Skin of body (tissue), 2 donors: ENCODE results near the gene SRRM1. TPM values are rescaled to one million over a fixed set of nuclear protein-coding genes. Genes with fewer than 3 reads are reported as not detected.
"Not testable (repeated sequence)": the region's sequence is repeated elsewhere in the genome, so short reads cannot be mapped to it uniquely, and the experiment has no call there.

Experiments
- DNase-seq: peaks from one replicate; lab custom pipeline; 2025; lab: John Stamatoyannopoulos, UW
- total RNA-seq: library from RNA; depleted of rRNA; stranded (reverse); fragments of >200 nt; gene quantifications from one replicate; pipeline ENCODE4 v1.2.3, GENCODE V29; 2014

Gene SRRM1
- total RNA-seq, 1 donor from 2014 or later: 64.9 TPM

- no peak for DNase-seq
Observed at GRCh38 chr1:24644100-24644384, 940 bp downstream of the SRRM1 start.

GRCh38 chr1:24648919-24649318 lies 5.8 kb downstream of the SRRM1 start:
- DNase-seq: no peak

DNA sequence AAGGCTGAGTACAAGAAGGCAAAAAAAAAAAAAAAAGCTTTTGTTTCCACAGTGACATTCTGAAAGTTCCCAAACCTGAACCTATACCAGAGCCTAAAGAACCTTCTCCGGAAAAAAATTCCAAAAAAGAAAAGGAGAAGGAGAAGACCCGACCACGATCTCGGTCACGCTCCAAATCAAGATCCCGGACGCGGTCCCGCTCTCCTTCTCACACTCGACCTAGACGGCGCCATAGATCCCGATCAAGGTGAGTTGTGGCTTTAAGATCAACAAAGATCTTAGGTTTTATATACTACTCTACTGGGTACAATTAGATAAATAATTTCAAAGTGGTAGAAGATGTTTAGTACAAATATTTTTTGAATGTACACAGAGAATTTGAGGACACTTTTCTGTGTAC lies 9.3 kb downstream of the SRRM1 start:
- no peak for DNase-seq

- no peak for DNase-seq
Observed at GRCh38 chr1:24654010-24654409, 10.9 kb downstream of the SRRM1 start.

- no peak for DNase-seq
Observed at GRCh38 chr1:24656046-24656445, 12.9 kb downstream of the SRRM1 start.

DNA sequence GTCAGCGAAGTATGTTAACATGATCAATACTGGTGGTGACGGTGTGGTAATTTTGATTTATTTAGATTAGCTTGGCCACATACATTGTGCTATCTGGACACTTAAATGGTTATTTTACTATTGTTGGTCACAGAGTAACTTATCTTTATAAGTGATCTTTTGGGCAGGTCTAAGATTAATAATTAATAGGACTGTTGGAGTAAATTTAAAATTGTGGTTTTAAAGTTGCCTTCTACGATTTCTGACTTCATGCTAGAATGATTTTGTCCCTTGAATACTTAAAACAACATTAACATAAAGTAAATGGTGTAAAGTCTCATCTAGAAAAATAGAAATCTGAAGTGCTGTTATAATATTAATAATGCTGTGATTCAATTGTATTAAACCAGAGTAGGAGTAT lies 14.7 kb downstream of the SRRM1 start:
- no peak for DNase-seq

- no peak for DNase-seq
Observed at GRCh38 chr1:24659166-24659904, 16.2 kb downstream of the SRRM1 start.

GRCh38 chr1:24659993-24660665 lies 17.0 kb downstream of the SRRM1 start:
- DNase-seq: no peak

GRCh38 chr1:24664507-24665033 lies 21.5 kb downstream of the SRRM1 start:
- DNase-seq: no peak

- no peak for DNase-seq
Observed at GRCh38 chr1:24666794-24667193, 23.7 kb downstream of the SRRM1 start.

- not testable (repeated sequence) for DNase-seq
Observed at GRCh38 chr1:24671372-24671771, 28.3 kb downstream of the SRRM1 start.

DNA sequence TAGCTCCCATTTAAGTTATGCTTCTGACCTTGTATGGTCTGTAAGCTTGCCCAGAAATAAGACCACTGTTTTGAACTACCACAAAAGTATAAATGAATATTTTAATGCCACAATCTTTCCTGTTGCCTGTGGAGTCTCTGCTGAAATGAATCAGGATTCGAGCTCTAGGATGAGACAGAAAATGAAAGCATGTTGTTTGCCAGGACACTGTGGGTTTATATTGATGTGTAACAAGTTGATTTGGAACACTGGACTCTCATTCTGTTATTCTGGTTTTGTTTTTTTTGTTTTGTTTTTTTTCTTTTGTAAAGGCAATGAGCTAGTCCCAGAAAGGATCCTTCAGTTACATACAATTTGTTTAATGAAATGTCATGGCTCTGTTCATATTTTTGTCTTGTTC lies 29.6 kb downstream of the SRRM1 start:
- not testable (repeated sequence) for DNase-seq

GRCh38 chr1:24673341-24673740 lies 30.2 kb downstream of the SRRM1 start:
- DNase-seq: no peak

- not testable (repeated sequence) for DNase-seq
Observed at GRCh38 chr1:24678421-24678820, 35.3 kb downstream of the SRRM1 start.

- no peak for DNase-seq
Observed at GRCh38 chr1:24679725-24680124, 36.6 kb downstream of the SRRM1 start.

DNA sequence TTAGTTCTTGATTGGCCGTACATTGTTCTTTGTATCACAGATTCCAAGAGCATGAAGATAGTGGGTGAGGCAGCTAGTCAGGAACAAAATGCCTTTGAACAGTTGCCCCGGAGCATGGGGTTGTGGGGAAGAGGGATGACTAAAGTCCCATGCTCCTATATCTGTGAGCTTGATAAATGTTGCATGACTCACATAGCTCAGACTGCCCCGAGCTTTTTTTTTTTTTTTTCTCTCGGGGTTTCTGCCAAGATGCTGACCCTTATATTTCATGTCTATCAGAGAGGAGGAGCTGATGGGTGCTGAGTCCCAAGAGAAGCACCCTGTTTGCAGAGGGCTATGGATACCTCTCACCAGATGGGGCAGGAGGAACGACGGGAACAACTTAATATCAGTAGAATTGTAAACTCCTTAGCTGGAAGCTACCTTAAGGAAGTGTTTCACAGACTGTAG lies 40.6 kb downstream of the SRRM1 start:
- DNase-seq: peak; percentile 3

DNA sequence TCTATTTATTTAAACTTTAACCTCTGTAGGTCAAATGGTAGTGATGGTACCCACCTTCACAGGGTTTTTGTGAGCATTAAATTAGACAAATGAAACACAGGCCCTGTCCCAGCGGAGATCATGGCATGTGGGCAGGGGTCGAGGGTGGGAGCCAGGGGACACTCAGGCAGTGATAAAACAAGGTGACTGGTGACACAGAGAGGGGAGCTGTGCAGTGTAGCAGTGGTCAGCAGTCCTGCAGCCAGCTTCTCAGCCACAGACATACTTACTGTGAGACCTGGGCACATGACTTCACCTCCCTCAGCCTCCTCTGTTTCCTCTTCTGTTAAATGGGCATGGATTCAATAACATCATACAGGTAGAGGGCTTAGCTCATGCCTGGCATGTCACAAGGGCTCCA lies 44.9 kb downstream of the SRRM1 start:
- DNase-seq: no peak

- DNase-seq: peak; percentile 16
Observed at GRCh38 chr1:24688621-24689195, 45.6 kb downstream of the SRRM1 start.

- DNase-seq: no peak
Observed at GRCh38 chr1:24691051-24691450, 47.9 kb downstream of the SRRM1 start.

DNA sequence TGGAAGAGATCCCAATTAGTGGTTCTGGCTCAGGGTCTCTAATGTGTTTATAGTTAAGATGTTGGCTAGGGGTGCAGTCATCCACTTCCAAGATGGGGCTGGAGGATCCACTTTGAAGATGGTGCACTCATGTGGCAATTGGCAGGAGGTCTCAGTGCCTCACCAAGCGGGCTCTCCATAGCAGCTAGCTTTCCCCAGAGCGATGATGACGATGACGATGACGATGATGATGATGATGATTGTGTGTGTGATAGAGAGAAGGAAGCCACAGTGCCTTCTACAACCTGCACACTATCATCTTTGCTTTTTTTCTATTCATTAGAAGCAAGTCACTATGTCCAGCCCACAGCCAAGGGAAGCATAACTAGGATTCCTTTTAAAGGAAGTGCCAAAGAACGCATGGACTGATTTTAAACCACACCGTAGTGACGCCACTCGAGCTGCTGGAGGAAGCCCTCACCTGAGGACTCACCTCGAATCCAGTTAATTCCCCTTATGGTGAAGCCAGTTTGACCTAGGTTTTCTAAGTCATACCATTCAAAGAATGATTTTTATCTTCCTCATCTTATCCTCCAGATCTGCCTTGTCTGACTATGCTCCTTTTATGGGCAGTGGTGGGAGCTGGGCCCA lies 49.4 kb downstream of the SRRM1 start:
- peak; percentile 35 for DNase-seq

- DNase-seq: no peak
Observed at GRCh38 chr1:24693827-24694379, 50.8 kb downstream of the SRRM1 start.

GRCh38 chr1:24694380-24694843 lies 51.3 kb downstream of the SRRM1 start:
- no peak for DNase-seq
